Measurements from ENCODE around the gene PAMR1. TPM values are rescaled to one million over a fixed set of nuclear protein-coding genes. Genes with fewer than 3 reads are reported as not detected.

PAMR1 gene
- total and polyA plus RNA-seq, 2 donors (not counting 1 experiment from before 2014, with no cell fraction given), result 120 to 159 TPM

DNA sequence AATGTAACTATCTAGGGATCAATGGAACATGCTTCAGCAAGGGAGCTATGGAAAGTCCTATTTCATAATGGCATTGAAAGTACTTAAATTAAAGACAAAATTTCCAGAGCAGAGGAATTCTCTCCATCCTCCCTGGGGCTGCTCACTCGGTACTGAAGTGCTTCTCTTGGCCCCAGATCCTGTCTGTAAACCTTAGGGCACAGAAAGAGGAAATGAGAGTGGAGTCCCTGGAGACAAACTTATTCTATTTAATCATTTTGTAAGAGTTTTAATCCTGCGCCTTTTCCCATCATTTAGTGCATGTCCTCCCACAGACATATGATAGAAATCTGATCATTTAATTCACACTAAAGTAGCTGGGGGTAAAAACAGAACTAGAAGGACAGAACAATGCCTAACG is 20.9 kb upstream of the PAMR1 start:
- Histone ChIP-seq H4K20me1 (ENCODE audit: control insufficient read depth, extremely low read depth, insufficient read depth, low read length) (no peaks in the 10 kb centered on the region), H3K4me1 (ENCODE audit: control insufficient read depth, extremely low read depth, insufficient read depth, low read length) (peaks cover 30% of the 10 kb centered on the region), H3K79me2 (ENCODE audit: control insufficient read depth, insufficient read depth, low read length) (no peaks in the 10 kb centered on the region), H3K9ac (ENCODE audit: insufficient read depth, low read length) (no peak overlapping the region), H2AFZ (ENCODE audit: low read length) (no peak overlapping the region), H3K9me3 (ENCODE audit: control insufficient read depth, insufficient read depth, low read depth, low read length) (no peaks in the 10 kb centered on the region), H3K27me3 (ENCODE audit: control insufficient read depth, insufficient read depth, low read length) (no peaks in the 10 kb centered on the region), H3K4me2 (ENCODE audit: extremely low read depth, insufficient read depth, low read length) (no peak overlapping the region), H3K4me3 (replicated peaks in 1 of 4; ENCODE audit: control extremely low read depth in 1 of 4, insufficient read depth in 1 of 4, low read depth in 3 of 4, low read length in 4 of 4) (no peak overlapping the region), H3K36me3 (ENCODE audit: control insufficient read depth, insufficient read depth, low read length) (no peaks in the 10 kb centered on the region), H3K27ac (ENCODE audit: insufficient read depth, low read length) (no peak overlapping the region)
- DNase-seq (ENCODE audit: low read depth in 2 of 2), result no peak
- TF ChIP-seq EZH2 (IDR thresholded peaks at IDR 0.05; ENCODE audit: low read length, missing control alignments), result no peak
- TF ChIP-seq, protein P1, sequence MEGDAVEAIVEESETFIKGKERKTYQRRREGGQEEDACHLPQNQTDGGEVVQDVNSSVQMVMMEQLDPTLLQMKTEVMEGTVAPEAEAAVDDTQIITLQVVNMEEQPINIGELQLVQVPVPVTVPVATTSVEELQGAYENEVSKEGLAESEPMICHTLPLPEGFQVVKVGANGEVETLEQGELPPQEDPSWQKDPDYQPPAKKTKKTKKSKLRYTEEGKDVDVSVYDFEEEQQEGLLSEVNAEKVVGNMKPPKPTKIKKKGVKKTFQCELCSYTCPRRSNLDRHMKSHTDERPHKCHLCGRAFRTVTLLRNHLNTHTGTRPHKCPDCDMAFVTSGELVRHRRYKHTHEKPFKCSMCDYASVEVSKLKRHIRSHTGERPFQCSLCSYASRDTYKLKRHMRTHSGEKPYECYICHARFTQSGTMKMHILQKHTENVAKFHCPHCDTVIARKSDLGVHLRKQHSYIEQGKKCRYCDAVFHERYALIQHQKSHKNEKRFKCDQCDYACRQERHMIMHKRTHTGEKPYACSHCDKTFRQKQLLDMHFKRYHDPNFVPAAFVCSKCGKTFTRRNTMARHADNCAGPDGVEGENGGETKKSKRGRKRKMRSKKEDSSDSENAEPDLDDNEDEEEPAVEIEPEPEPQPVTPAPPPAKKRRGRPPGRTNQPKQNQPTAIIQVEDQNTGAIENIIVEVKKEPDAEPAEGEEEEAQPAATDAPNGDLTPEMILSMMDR (conservative IDR thresholded peaks at IDR 0.05 in 1 of 2, IDR thresholded peaks at IDR 0.05 in 1 of 2; ENCODE audit: low read depth in 1 of 2, low read length in 2 of 2), result no peak

DNA sequence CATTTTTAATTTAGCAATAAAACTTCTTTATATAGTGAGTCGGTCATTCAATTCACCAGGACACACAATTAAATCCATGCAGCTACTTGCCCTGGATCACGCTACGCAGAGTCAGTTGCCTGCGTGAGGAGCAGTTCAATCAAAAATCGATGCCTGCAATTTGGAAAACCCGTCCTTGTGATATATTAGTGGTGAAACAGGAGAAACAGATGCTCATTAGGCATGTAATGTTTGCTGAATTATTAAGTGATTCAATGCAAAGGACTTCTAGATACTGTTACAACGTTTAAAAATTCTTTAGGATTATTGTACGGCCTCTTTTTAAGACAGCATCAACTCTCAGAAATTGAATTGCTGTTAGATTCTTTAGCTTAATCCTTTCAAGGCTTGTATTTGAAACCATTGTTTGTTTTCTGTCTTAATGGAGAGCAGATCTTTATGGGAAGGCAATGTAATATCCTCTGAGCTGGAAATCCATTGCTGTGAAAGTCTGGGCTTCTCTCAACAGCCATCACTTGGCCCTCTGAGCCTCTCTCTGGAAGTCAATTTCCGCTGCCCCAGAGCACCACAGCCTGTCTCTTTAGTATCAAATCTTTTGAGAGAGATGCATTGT is 20.1 kb upstream of the PAMR1 start:
- Histone ChIP-seq H3K27me3 (ENCODE audit: control insufficient read depth, insufficient read depth, low read length) (no peaks in the 10 kb centered on the region), H3K36me3 (ENCODE audit: control insufficient read depth, insufficient read depth, low read length) (no peaks in the 10 kb centered on the region), H3K4me2 (ENCODE audit: extremely low read depth, insufficient read depth, low read length) (no peak overlapping the region), H3K4me1 (ENCODE audit: control insufficient read depth, extremely low read depth, insufficient read depth, low read length) (peaks cover 34% of the 10 kb centered on the region), H3K9me3 (ENCODE audit: control insufficient read depth, insufficient read depth, low read depth, low read length) (no peaks in the 10 kb centered on the region), H3K4me3 (replicated peaks in 1 of 4; ENCODE audit: control extremely low read depth in 1 of 4, insufficient read depth in 1 of 4, low read depth in 3 of 4, low read length in 4 of 4) (no peak overlapping the region), H4K20me1 (ENCODE audit: control insufficient read depth, extremely low read depth, insufficient read depth, low read length) (no peaks in the 10 kb centered on the region), H2AFZ (ENCODE audit: low read length) (no peak overlapping the region), H3K9ac (ENCODE audit: insufficient read depth, low read length) (no peak overlapping the region), H3K79me2 (ENCODE audit: control insufficient read depth, insufficient read depth, low read length) (no peaks in the 10 kb centered on the region), H3K27ac (ENCODE audit: insufficient read depth, low read length) (no peak overlapping the region)
- no peak for TF ChIP-seq EZH2 (IDR thresholded peaks at IDR 0.05; ENCODE audit: low read length, missing control alignments)
- TF ChIP-seq, protein P1 (conservative IDR thresholded peaks at IDR 0.05 in 1 of 2, IDR thresholded peaks at IDR 0.05 in 1 of 2; ENCODE audit: low read depth in 1 of 2, low read length in 2 of 2), result no peak
- DNase-seq (ENCODE audit: low read depth in 2 of 2), result no peak

DNA sequence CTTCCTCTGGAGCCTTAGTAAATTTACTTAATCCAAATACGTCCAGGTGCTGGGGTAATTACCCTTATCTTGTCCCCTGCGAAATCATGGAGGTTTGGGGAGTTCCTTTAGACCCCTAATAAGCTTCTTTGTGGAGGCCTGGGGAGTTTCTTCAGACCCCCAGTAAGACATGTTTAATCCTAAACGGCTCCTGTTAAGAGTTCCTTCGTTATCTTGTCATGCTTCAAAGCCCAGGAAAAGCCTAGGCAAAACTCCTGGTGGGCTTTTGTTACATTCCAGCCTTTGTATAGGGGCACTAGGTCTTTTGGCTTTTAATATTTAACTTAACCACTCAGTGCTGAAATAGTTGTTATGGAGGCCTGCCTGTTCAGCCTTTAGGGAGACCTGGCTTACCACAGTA is 18.1 kb upstream of the PAMR1 start:
- Histone ChIP-seq H3K27ac (ENCODE audit: insufficient read depth, low read length) (no peak overlapping the region), H3K27me3 (ENCODE audit: control insufficient read depth, insufficient read depth, low read length) (no peaks in the 10 kb centered on the region), H3K79me2 (ENCODE audit: control insufficient read depth, insufficient read depth, low read length) (no peaks in the 10 kb centered on the region), H3K9ac (ENCODE audit: insufficient read depth, low read length) (no peak overlapping the region), H3K4me2 (ENCODE audit: extremely low read depth, insufficient read depth, low read length) (no peak overlapping the region), H2AFZ (ENCODE audit: low read length) (no peak overlapping the region), H3K36me3 (ENCODE audit: control insufficient read depth, insufficient read depth, low read length) (no peaks in the 10 kb centered on the region), H3K9me3 (ENCODE audit: control insufficient read depth, insufficient read depth, low read depth, low read length) (no peaks in the 10 kb centered on the region), H3K4me3 (replicated peaks in 1 of 4; ENCODE audit: control extremely low read depth in 1 of 4, insufficient read depth in 1 of 4, low read depth in 3 of 4, low read length in 4 of 4) (no peak overlapping the region), H4K20me1 (ENCODE audit: control insufficient read depth, extremely low read depth, insufficient read depth, low read length) (no peaks in the 10 kb centered on the region), H3K4me1 (ENCODE audit: control insufficient read depth, extremely low read depth, insufficient read depth, low read length) (peaks cover 32% of the 10 kb centered on the region)
- TF ChIP-seq, protein P1 (conservative IDR thresholded peaks at IDR 0.05 in 1 of 2, IDR thresholded peaks at IDR 0.05 in 1 of 2; ENCODE audit: low read depth in 1 of 2, low read length in 2 of 2), result no peak
- no peak for TF ChIP-seq EZH2 (IDR thresholded peaks at IDR 0.05; ENCODE audit: low read length, missing control alignments)
- no peak for DNase-seq (ENCODE audit: low read depth in 2 of 2)

All from fibroblast of lung (primary cell).